Body of pancreas (tissue), 4 donors: ENCODE data around the gene RIN3. TPM values are rescaled to one million over a fixed set of nuclear protein-coding genes. Genes with fewer than 3 reads are reported as not detected.

Experiments
- ATAC-seq: fragments of 150-250 bp; one replicate; pipeline ENCODE4 v1.9.1; 2016
- DNase-seq, 4 donors: peaks; one replicate each; pipeline ENCODE4 v3.0.0-alpha.2; 2019
- H3K27ac ChIP-seq, 4 donors: fragments of 200-600 bp; sonication (generic); 1 replicate in 3 of 4; 2 replicates in 1 of 4; pipeline versions ENCODE4 v1.5.1 to v1.6.1; 2016 to 2019; ENCODE audit warnings: mild to moderate bottlenecking in 1 of 4, mixed read lengths in 1 of 4, moderate library complexity in 1 of 4
- H3K27me3 ChIP-seq, 2 donors: fragments of 200-600 bp; sonication (generic); one replicate each; pipeline ENCODE4 v1.6.0; 2016; ENCODE audit warnings: mild to moderate bottlenecking in 1 of 2
- H3K36me3 ChIP-seq, 2 donors: fragments of 200-600 bp; sonication (generic); replicated peaks in 1 of 2; 2 replicates each; pipeline ENCODE4 v1.5.1; 2016; ENCODE audit warnings: low read depth in 2 of 2; ENCODE audit not compliant: insufficient read depth in 1 of 2
- H3K4me1 ChIP-seq: fragments of 200-600 bp; sonication (generic); one replicate; pipeline ENCODE4 v1.6.0; 2016
- H3K4me3 ChIP-seq, 2 donors: fragments of 200-600 bp; sonication (generic); 1 replicate in 1 of 2; 2 replicates in 1 of 2; pipeline ENCODE4 v1.5.1; 2016 to 2019
- H3K9me3 ChIP-seq, 3 donors: fragments of 200-600 bp; sonication (generic); 1 replicate in 2 of 3; 2 replicates in 1 of 3; pipeline ENCODE4 v1.5.1; 2016
- CTCF ChIP-seq, 7 experiments: fragments of 450-650 bp in 4 of 7; fragments of 200-600 bp in 3 of 7; sonication (generic) in 3 of 7; IDR thresholded peaks; one replicate each; pipeline ENCODE4 v1.5.1; 2016 to 2019; ENCODE audit warnings: antibody characterized with exemption in 7 of 7
- POLR2A ChIP-seq, 3 donors: fragments of 450-650 bp; IDR thresholded peaks; one replicate each; pipeline ENCODE4 v1.6.1; 2016; ENCODE audit warnings: antibody characterized with exemption in 3 of 3, mild to moderate bottlenecking in 2 of 3
- WGBS, 2 donors: methylation state at CpG; one replicate each; pipeline ENCODE4 v1.1.5; 2017; 5-methylcytosine and 5-hydroxymethylcytosine counted together
- intact Hi-C: fragments of 100-400 bp; cut with DNase I; formaldehyde crosslinking; loops from one replicate; pipeline ENCODE4 v1.15.1; 2023
- total RNA-seq, 2 donors: library from RNA; depleted of rRNA; stranded (reverse); fragments of >200 nt; gene quantifications; one replicate each; pipeline ENCODE4 v1.1.0, GENCODE V29; 2016

The RIN3 gene
- total RNA-seq, 2 donors from 2014 or later, result 2.6 to 3.3 TPM

GRCh38 chr14:92726135-92726932 lies 212.8 kb downstream of the RIN3 start:
- peak; percentile 32 to 90 (median 65) for DNase-seq
- intact Hi-C loops, result no loop called here

GRCh38 chr14:92726933-92727262 lies 213.3 kb downstream of the RIN3 start:
- no peak overlapping the region for H3K4me3 ChIP-seq
- H3K36me3 ChIP-seq, result peaks cover 0 to 4% of the 10 kb centered on the region in 2 donors
- no peaks in the 10 kb centered on the region for H3K9me3 ChIP-seq
- TF ChIP-seq CTCF (IDR thresholded peaks at IDR 0.05) (no peak), POLR2A (IDR thresholded peaks at IDR 0.05) (no peak)
- H3K27me3 ChIP-seq, result no peaks in the 10 kb centered on the region
- intact Hi-C loops, result no loop called here
- peaks cover 3% of the 10 kb centered on the region for H3K4me1 ChIP-seq
- H3K27ac ChIP-seq, result no peak overlapping the region
- DNase-seq, result no peak
- whole genome bisulfite sequencing, 2 donors, result 83 to 96% methylated on average over 8 of the region's 8 CpGs
- ATAC-seq, result no peak

More at GRCh38 chr14:92726135-92726932, 212.8 kb downstream of the RIN3 start:
- 77 to 85% methylated on average over 12 of the region's 12 CpGs for WGBS, 2 donors
- ATAC-seq, result peak; percentile 68
- Histone ChIP-seq H3K27ac (peak overlapping the region in 2 of 4 donors; percentile 27 to 31), H3K4me3 (no peak overlapping the region), H3K9me3 (no peaks in the 10 kb centered on the region), H3K36me3 (no peaks in the 10 kb centered on the region), H3K27me3 (no peaks in the 10 kb centered on the region), H3K4me1 (peaks cover 3% of the 10 kb centered on the region)
- TF ChIP-seq POLR2A (IDR thresholded peaks at IDR 0.05), result no peak
- TF ChIP-seq CTCF (IDR thresholded peaks at IDR 0.05), result no peak

- intact Hi-C loops, result no loop called here
- TF ChIP-seq CTCF (IDR thresholded peaks at IDR 0.05) (no peak), POLR2A (IDR thresholded peaks at IDR 0.05) (no peak)
- H3K9me3 ChIP-seq, result no peaks in the 10 kb centered on the region
- no peak overlapping the region for H3K4me3 ChIP-seq
- no peak overlapping the region for H3K27ac ChIP-seq
- no peaks in the 10 kb centered on the region for H3K27me3 ChIP-seq
- ATAC-seq, result no peak
- peaks cover 0 to 8% of the 10 kb centered on the region in 2 donors for H3K36me3 ChIP-seq
- DNase-seq, result peak in 3 of 4 donors; percentile 14 to 32 (median 26)
- H3K4me1 ChIP-seq, result peaks cover 3% of the 10 kb centered on the region
- WGBS, 2 donors, result 54 to 75% methylated on average over 8 of the region's 8 CpGs
These were observed 215.3 kb downstream of the RIN3 start for GRCh38 chr14:92728759-92729364.

- peaks cover 3% of the 10 kb centered on the region for H3K4me1 ChIP-seq
- no peak overlapping the region for H3K4me3 ChIP-seq
- TF ChIP-seq CTCF (IDR thresholded peaks at IDR 0.05) (no peak), POLR2A (IDR thresholded peaks at IDR 0.05) (no peak)
- 70 to 73% methylated on average over 14 of the region's 14 CpGs for WGBS, 2 donors
- no peaks in the 10 kb centered on the region for H3K27me3 ChIP-seq
- H3K27ac ChIP-seq, result no peak overlapping the region
- H3K9me3 ChIP-seq, result no peaks in the 10 kb centered on the region
- DNase-seq, result no peak
- intact Hi-C loops, result no loop called here
- H3K36me3 ChIP-seq, result peaks cover 0 to 8% of the 10 kb centered on the region in 2 donors
- no peak for ATAC-seq
These were observed 216.2 kb downstream of the RIN3 start for GRCh38 chr14:92729634-92730358.
